Erythroblast (primary cell): Measurements from ENCODE around the gene ZC3H12D.
"Not testable (repeated sequence)": the region's sequence is repeated elsewhere in the genome, so short reads cannot be mapped to it uniquely, and the experiment has no call there.

ENCODE experiments used
- GATA1 ChIP-seq: IDR thresholded peaks from 2 replicates; pipeline ENCODE4 v1.6.1; 2011; ENCODE audit warnings: low read depth, mild to moderate bottlenecking, control low read depth, low read length, moderate library complexity
- POLR2A ChIP-seq: IDR thresholded peaks from 2 replicates; pipeline ENCODE4 v1.6.1; 2011; ENCODE audit warnings: mild to moderate bottlenecking, low read length

GRCh38 chr6:149494810-149495209 is 10.0 kb upstream of the ZC3H12D start:
- TF ChIP-seq POLR2A, GATA1: not testable (repeated sequence)
